IMR-90 (cell line): ENCODE results near the gene KCTD18. TPM values are rescaled to one million over a fixed set of nuclear protein-coding genes. Genes with fewer than 3 reads are reported as not detected.

Experiments used
- ATAC-seq: fragments of 200-7000 bp; cut with Tn5 transposase; 2 replicates; pipeline ENCODE4 v1.9.1; 2020; ENCODE audit warnings: low read depth, mild to moderate bottlenecking, moderate library complexity
- BruUV-seq: library from RNA; stranded (reverse); fragments of 400-500 nt; replicated peaks from 2 replicates; lab custom pipeline; 2021; lab: Mats Ljungman, UMichigan
- CTCF ChIA-PET: fragments of 300-600 bp; formaldehyde crosslinking; extraction: SDS; loops from one replicate; lab custom pipeline; 2021; ENCODE audit warnings: antibody characterized with exemption; lab: Yijun Ruan, JAX
- POLR2A ChIA-PET: fragments of 300-600 bp; sonication (Branson Sonifier 250); formaldehyde crosslinking; loops from one replicate; lab custom pipeline; 2022; ENCODE audit warnings: antibody characterized with exemption; ENCODE audit not compliant: unreplicated experiment; lab: Charles Lee
- DNase-seq: peaks from one replicate; pipeline ENCODE4 v3.0.0; 2013
- H2AFZ ChIP-seq: replicated peaks from 2 replicates; pipeline ENCODE3; 2013; ENCODE audit warnings: low read length, mild to moderate bottlenecking; ENCODE audit not compliant: poor library complexity
- H2AK5ac ChIP-seq: 2 replicates; pipeline ENCODE4 v1.6.1; 2013; ENCODE audit warnings: low read depth, low read length, inconsistent platforms
- H2AK9ac ChIP-seq: replicated peaks from 2 replicates; pipeline ENCODE3; 2013; ENCODE audit warnings: mild to moderate bottlenecking, low read depth, low read length, moderate library complexity; ENCODE audit not compliant: poor library complexity
- H2BK120ac ChIP-seq: 2 replicates; pipeline ENCODE4 v1.6.1; 2013; ENCODE audit warnings: low read depth, low read length, inconsistent platforms
- H2BK15ac ChIP-seq: 3 replicates; pipeline ENCODE4 v1.6.1; 2013; ENCODE audit warnings: low read depth, low read length, inconsistent platforms
- H2BK20ac ChIP-seq: 2 replicates; pipeline ENCODE4 v1.6.1; 2013; ENCODE audit warnings: low read depth, mild to moderate bottlenecking, inconsistent platforms, low read length, moderate library complexity
- H2BK5ac ChIP-seq: 2 replicates; pipeline ENCODE4 v1.6.1; 2013; ENCODE audit warnings: mild to moderate bottlenecking, low read depth, low read length, inconsistent platforms; ENCODE audit not compliant: poor library complexity, severe bottlenecking
- H3K14ac ChIP-seq: replicated peaks from 2 replicates; pipeline ENCODE4 v1.6.1; 2013; ENCODE audit warnings: low read depth, low read length, inconsistent platforms
- H3K18ac ChIP-seq: 2 replicates; pipeline ENCODE4 v1.6.1; 2013; ENCODE audit warnings: low read depth, low read length, control low read depth
- H3K23ac ChIP-seq: 2 replicates; pipeline ENCODE4 v1.6.1; 2013; ENCODE audit warnings: low read depth, low read length, inconsistent platforms
- H3K27ac ChIP-seq: 2 replicates; pipeline ENCODE4 v1.5.1; 2013; ENCODE audit warnings: mild to moderate bottlenecking, control low read depth, low read length; ENCODE audit not compliant: insufficient read depth
- H3K27me3 ChIP-seq: 2 replicates; pipeline ENCODE4 v1.6.1; 2013; ENCODE audit warnings: low read length; ENCODE audit not compliant: control insufficient read depth, insufficient read depth
- H3K36me3 ChIP-seq: 2 replicates; pipeline ENCODE4 v1.6.1; 2013; ENCODE audit warnings: low read length, mixed read lengths; ENCODE audit not compliant: control insufficient read depth, insufficient read depth
- H3K4ac ChIP-seq: 2 replicates; pipeline ENCODE4 v1.6.1; 2013; ENCODE audit warnings: low read depth, low read length, inconsistent platforms
- H3K4me1 ChIP-seq: 2 replicates; pipeline ENCODE4 v1.6.1; 2013; ENCODE audit warnings: low read length, mixed read lengths; ENCODE audit not compliant: control insufficient read depth, insufficient read depth
- H3K4me2 ChIP-seq: 2 replicates; pipeline ENCODE4 v1.6.1; 2013; ENCODE audit warnings: low read depth, mild to moderate bottlenecking, control low read depth, low read length, moderate library complexity
- H3K4me3 ChIP-seq: 2 replicates; pipeline ENCODE4 v1.5.1; 2013; ENCODE audit warnings: low read depth, mild to moderate bottlenecking, control low read depth, low read length, moderate library complexity; ENCODE audit not compliant: insufficient read depth
- H3K56ac ChIP-seq: 2 replicates; pipeline ENCODE4 v1.6.1; 2013; ENCODE audit warnings: low read length, inconsistent platforms; ENCODE audit not compliant: insufficient read depth; ENCODE audit errors: extremely low read depth
- H3K79me1 ChIP-seq, 2 experiments: 2 replicates each; pipeline ENCODE4 v1.6.1; 2013; ENCODE audit warnings: low read length in 2 of 2, inconsistent platforms in 1 of 2, low read depth in 1 of 2
- H3K9ac ChIP-seq: 2 replicates; pipeline ENCODE4 v1.6.1; 2013; ENCODE audit warnings: low read depth, low read length, control low read depth
- H3K9me1 ChIP-seq: 2 replicates; pipeline ENCODE4 v1.6.1; 2013; ENCODE audit warnings: low read length, inconsistent platforms; ENCODE audit not compliant: insufficient read depth
- H3K9me3 ChIP-seq: 2 replicates; pipeline ENCODE4 v1.6.1; 2013; ENCODE audit warnings: low read length; ENCODE audit not compliant: control insufficient read depth, insufficient read depth
- H4K20me1 ChIP-seq: 2 replicates; pipeline ENCODE4 v1.6.1; 2013; ENCODE audit warnings: low read length, inconsistent platforms; ENCODE audit not compliant: insufficient read depth
- H4K5ac ChIP-seq: 2 replicates; pipeline ENCODE4 v1.6.1; 2013; ENCODE audit warnings: mild to moderate bottlenecking, low read depth, low read length, control low read depth
- H4K8ac ChIP-seq, 2 experiments: 2 replicates each; pipeline ENCODE4 v1.6.1; 2013; ENCODE audit warnings: low read depth in 2 of 2, low read length in 2 of 2, control low read depth in 1 of 2, inconsistent platforms in 1 of 2
- H4K91ac ChIP-seq: 2 replicates; pipeline ENCODE4 v1.6.1; 2013; ENCODE audit warnings: low read depth, low read length, inconsistent platforms; ENCODE audit not compliant: insufficient read depth
- BHLHE40 ChIP-seq: fragments of 150-350 bp; IDR thresholded peaks from 2 replicates; pipeline ENCODE4 v1.6.1; 2016; ENCODE audit warnings: mild to moderate bottlenecking, low read depth, low read length
- CEBPB ChIP-seq: IDR thresholded peaks from 2 replicates; pipeline ENCODE4 v1.6.1; 2012; ENCODE audit warnings: low read depth, low read length, improper control_type of control experiment
- CHD1 ChIP-seq: IDR thresholded peaks from 2 replicates; pipeline ENCODE4 v1.6.1; 2012; ENCODE audit warnings: low read depth, low read length, improper control_type of control experiment
- CTCF ChIP-seq: conservative IDR thresholded peaks from 2 replicates; pipeline ENCODE4 v1.5.1; 2012; ENCODE audit warnings: mild to moderate bottlenecking, low read depth, low read length, improper control_type of control experiment
- ELK1 ChIP-seq: fragments of 150-350 bp; IDR thresholded peaks from 2 replicates; pipeline ENCODE4 v1.6.1; 2016; ENCODE audit warnings: low read depth, mild to moderate bottlenecking, low read length, moderate library complexity, borderline replicate concordance
- FOS ChIP-seq: fragments of 150-350 bp; IDR thresholded peaks from 2 replicates; pipeline ENCODE4 v1.6.1; 2016; ENCODE audit warnings: low read depth, low read length
- MAFK ChIP-seq: IDR thresholded peaks from 2 replicates; pipeline ENCODE4 v1.6.1; 2012; ENCODE audit warnings: low read depth, low read length, improper control_type of control experiment
- MAZ ChIP-seq: IDR thresholded peaks from 2 replicates; pipeline ENCODE4 v1.6.1; 2012; ENCODE audit warnings: low read depth, mild to moderate bottlenecking, low read length, improper control_type of control experiment, moderate library complexity, borderline replicate concordance
- MXI1 ChIP-seq: IDR thresholded peaks from 2 replicates; pipeline ENCODE4 v1.6.1; 2012; ENCODE audit warnings: low read depth, mild to moderate bottlenecking, low read length, moderate library complexity, borderline replicate concordance
- NFE2L2 ChIP-seq: fragments of 150-350 bp; IDR thresholded peaks from 2 replicates; pipeline ENCODE4 v1.6.1; 2016; ENCODE audit warnings: low read depth, mild to moderate bottlenecking, low read length
- POLR2A ChIP-seq: IDR thresholded peaks from 2 replicates; pipeline ENCODE4 v1.6.1; 2012; ENCODE audit warnings: mild to moderate bottlenecking, low read depth, low read length
- RAD21 ChIP-seq: IDR thresholded peaks from 2 replicates; pipeline ENCODE4 v1.6.1; 2012; ENCODE audit warnings: low read length, improper control_type of control experiment
- RCOR1 ChIP-seq: IDR thresholded peaks from 2 replicates; pipeline ENCODE4 v1.6.1; 2012; ENCODE audit warnings: mild to moderate bottlenecking, low read length, improper control_type of control experiment; ENCODE audit not compliant: insufficient replicate concordance
- RFX5 ChIP-seq: IDR thresholded peaks from 2 replicates; pipeline ENCODE4 v1.8.0; 2012; ENCODE audit warnings: low read depth, mild to moderate bottlenecking, low read length, moderate library complexity
- SMC3 ChIP-seq: fragments of 150-350 bp; IDR thresholded peaks from 2 replicates; pipeline ENCODE4 v1.6.1; 2016; ENCODE audit warnings: low read depth, mild to moderate bottlenecking, antibody characterized with exemption, low read length, moderate library complexity
- USF2 ChIP-seq: fragments of 150-350 bp; IDR thresholded peaks from 2 replicates; pipeline ENCODE4 v1.6.1; 2017; ENCODE audit warnings: mild to moderate bottlenecking, antibody characterized with exemption, low read length, low read depth
- dilution Hi-C: fragments of 300-500 bp; cut with HindIII; formaldehyde crosslinking; loops from one replicate; pipeline ENCODE4 v1.14.3; 2018; ENCODE audit warnings: low sequenced_read_pairs; ENCODE audit not compliant: unreplicated experiment
- in situ Hi-C: fragments of 300-500 bp; cut with MboI; formaldehyde crosslinking; loops from 3 replicates; pipeline ENCODE4 v1.14.3; 2019; ENCODE audit warnings: low sequenced_read_pairs, inconsistent platforms, mixed read lengths
- intact Hi-C: fragments of 100-400 bp; cut with micrococcal nuclease; formaldehyde crosslinking; loops from 2 replicates; pipeline ENCODE4 v1.10.0; 2022
- polyA plus RNA-seq, 3 experiments: library from polyadenylated mRNA; depleted of rRNA; stranded (reverse); fragments of >200 nt; gene quantifications; 2 replicates each; pipeline ENCODE4 v1.2.3, GENCODE V29; 2012; ENCODE audit warnings: low replicate concordance in 1 of 3
- total RNA-seq: library from RNA; depleted of rRNA; stranded (reverse); fragments of >200 nt; gene quantifications from 2 replicates; pipeline ENCODE4 v1.2.3, GENCODE V29; 2012

Gene KCTD18
- total and polyA plus RNA-seq, 2 of the 4 experiments (the other 2 are of a cell fraction): 6.7 to 10.4 TPM

GRCh38 chr2:200534572-200534971 is 24.7 kb upstream of the KCTD18 start:
- Histone ChIP-seq H2BK20ac (no peak overlapping the region), H3K9me1 (0 out of 2 replicates have a peak, but pooled peaks cover 5% of the 10 kb centered on the region), H2AK9ac (no peak overlapping the region), H2BK120ac (no peak overlapping the region), H3K9me3 (no peaks in the 10 kb centered on the region), H3K14ac (no peak overlapping the region), H3K4me3 (no peak overlapping the region), H2BK5ac (peak overlapping the region; percentile 24), H3K79me1 (peaks cover 23 to 35% of the 10 kb centered on the region in 2 experiments), H4K8ac (no peak overlapping the region), H3K18ac (no peak overlapping the region), H3K9ac (no peak overlapping the region), H3K56ac (no peak overlapping the region), H3K27me3 (no peaks in the 10 kb centered on the region), H4K20me1 (no peaks in the 10 kb centered on the region; the same call in 1 of the 2 replicates), H4K5ac (no peak overlapping the region), H3K4me1 (peaks cover 10% of the 10 kb centered on the region; the same call in 1 of the 2 replicates), H3K4ac (no peak overlapping the region), H2BK15ac (no peak overlapping the region), H2AK5ac (no peak overlapping the region), H3K36me3 (no peaks in the 10 kb centered on the region; the same call in 1 of the 2 replicates), H3K23ac (no peak overlapping the region), H2AFZ (no peak overlapping the region), H3K4me2 (peak overlapping the region; percentile 87), H3K27ac (no peak overlapping the region; the same call in 1 of the 2 replicates), H4K91ac (no peak overlapping the region)
- in situ Hi-C loops (no loop called here), dilution Hi-C loops (no loop called here), intact Hi-C loops (no loop called here)
- ATAC-seq: peak; percentile 69; the same call in 1 of the 2 replicates
- ChIA-PET POLR2A (no interaction called here), CTCF (interaction anchor here (0.6 to 1.5 kb wide), 4 partner anchors 42 to 556 kb away, joined by 3 read pairs; partner anchors contain the start of gene AOX1)
- DNase-seq: no peak
- BruUV-seq: no TSS peak
- TF ChIP-seq CEBPB (no peak), MXI1 (no peak), CHD1 (no peak), RCOR1 (no peak), USF2 (no peak), RAD21 (no peak), RFX5 (no peak), BHLHE40 (no peak), ELK1 (no peak), NFE2L2 (no peak), CTCF (no peak), SMC3 (no peak), MAFK (no peak), FOS (no peak), MAZ (no peak), POLR2A (no peak)
